ENCODE data around the gene ATAD1.
"Not testable (repeated sequence)": the region's sequence is repeated elsewhere in the genome, so short reads cannot be mapped to it uniquely, and the experiment has no call there.

The ATAD1 gene

GRCh38 chr10:87860156-87860795 lies 42.2 kb upstream of the ATAD1 start:
- no peak overlapping the region for H3K27ac ChIP-seq (ENCODE audit: low read length)
- H2AFZ ChIP-seq (ENCODE audit: low read depth, low read length), result no peak overlapping the region; the same call in 1 of the 2 replicates
- peaks cover 4% of the 10 kb centered on the region for H4K20me1 ChIP-seq (ENCODE audit: insufficient read depth, low read length)
- H3K9ac ChIP-seq (ENCODE audit: low read length), result no peak overlapping the region
- peak overlapping the region; percentile 97 for H3K4me2 ChIP-seq (ENCODE audit: low read length)
- H3K4me1 ChIP-seq (ENCODE audit: low read length), result peaks cover 13% of the 10 kb centered on the region
- peaks cover 24% of the 10 kb centered on the region for H3K79me2 ChIP-seq (ENCODE audit: low read length)
- H3K36me3 ChIP-seq (replicated peaks; ENCODE audit: low read depth, low read length), result no peaks in the 10 kb centered on the region
- H3K27me3 ChIP-seq (ENCODE audit: low read depth, low read length), result no peaks in the 10 kb centered on the region
- no peak for TF ChIP-seq EZH2phosphoT487 (IDR thresholded peaks at IDR 0.05; ENCODE audit: low read depth)
- TF ChIP-seq, protein P1, sequence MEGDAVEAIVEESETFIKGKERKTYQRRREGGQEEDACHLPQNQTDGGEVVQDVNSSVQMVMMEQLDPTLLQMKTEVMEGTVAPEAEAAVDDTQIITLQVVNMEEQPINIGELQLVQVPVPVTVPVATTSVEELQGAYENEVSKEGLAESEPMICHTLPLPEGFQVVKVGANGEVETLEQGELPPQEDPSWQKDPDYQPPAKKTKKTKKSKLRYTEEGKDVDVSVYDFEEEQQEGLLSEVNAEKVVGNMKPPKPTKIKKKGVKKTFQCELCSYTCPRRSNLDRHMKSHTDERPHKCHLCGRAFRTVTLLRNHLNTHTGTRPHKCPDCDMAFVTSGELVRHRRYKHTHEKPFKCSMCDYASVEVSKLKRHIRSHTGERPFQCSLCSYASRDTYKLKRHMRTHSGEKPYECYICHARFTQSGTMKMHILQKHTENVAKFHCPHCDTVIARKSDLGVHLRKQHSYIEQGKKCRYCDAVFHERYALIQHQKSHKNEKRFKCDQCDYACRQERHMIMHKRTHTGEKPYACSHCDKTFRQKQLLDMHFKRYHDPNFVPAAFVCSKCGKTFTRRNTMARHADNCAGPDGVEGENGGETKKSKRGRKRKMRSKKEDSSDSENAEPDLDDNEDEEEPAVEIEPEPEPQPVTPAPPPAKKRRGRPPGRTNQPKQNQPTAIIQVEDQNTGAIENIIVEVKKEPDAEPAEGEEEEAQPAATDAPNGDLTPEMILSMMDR (IDR thresholded peaks at IDR 0.05; ENCODE audit: low read depth, low read length), result peak; percentile 79
- no peaks in the 10 kb centered on the region for H3K9me3 ChIP-seq (ENCODE audit: insufficient read depth, low read length)
- no peak overlapping the region for H3K4me3 ChIP-seq (ENCODE audit: low read length)

GRCh38 chr10:87855665-87856064 lies 37.6 kb upstream of the ATAD1 start:
- not testable (repeated sequence) for H3K4me2 ChIP-seq (ENCODE audit: low read length); H3K36me3 ChIP-seq (replicated peaks; ENCODE audit: low read depth, low read length); H4K20me1 ChIP-seq (ENCODE audit: insufficient read depth, low read length); H3K9me3 ChIP-seq (ENCODE audit: insufficient read depth, low read length); H3K4me3 ChIP-seq (ENCODE audit: low read length); H3K79me2 ChIP-seq (ENCODE audit: low read length); H3K9ac ChIP-seq (ENCODE audit: low read length); H3K27me3 ChIP-seq (ENCODE audit: low read depth, low read length); H3K27ac ChIP-seq (ENCODE audit: low read length); H2AFZ ChIP-seq (ENCODE audit: low read depth, low read length)
- peaks cover 11% of the 10 kb centered on the region for H3K4me1 ChIP-seq (ENCODE audit: low read length)

- H3K4me1 ChIP-seq (ENCODE audit: low read length); H3K79me2 ChIP-seq (ENCODE audit: low read length); H3K27me3 ChIP-seq (ENCODE audit: low read depth, low read length); H4K20me1 ChIP-seq (ENCODE audit: insufficient read depth, low read length); H3K36me3 ChIP-seq (replicated peaks; ENCODE audit: low read depth, low read length); H2AFZ ChIP-seq (ENCODE audit: low read depth, low read length); H3K4me3 ChIP-seq (ENCODE audit: low read length); H3K27ac ChIP-seq (ENCODE audit: low read length); H3K9ac ChIP-seq (ENCODE audit: low read length); H3K9me3 ChIP-seq (ENCODE audit: insufficient read depth, low read length); H3K4me2 ChIP-seq (ENCODE audit: low read length): not testable (repeated sequence)
Observed at GRCh38 chr10:87855247-87855646, 37.2 kb upstream of the ATAD1 start.

GRCh38 chr10:87852089-87852488 lies 34.1 kb upstream of the ATAD1 start:
- H3K27me3 ChIP-seq (ENCODE audit: low read depth, low read length), result no peaks in the 10 kb centered on the region
- no peak overlapping the region for H3K9ac ChIP-seq (ENCODE audit: low read length)
- H4K20me1 ChIP-seq (ENCODE audit: insufficient read depth, low read length), result no peaks in the 10 kb centered on the region
- H3K27ac ChIP-seq (ENCODE audit: low read length), result no peak overlapping the region
- no peak overlapping the region for H3K4me2 ChIP-seq (ENCODE audit: low read length)
- no peak overlapping the region for H3K4me3 ChIP-seq (ENCODE audit: low read length)
- H3K4me1 ChIP-seq (ENCODE audit: low read length), result peaks cover 5% of the 10 kb centered on the region
- no peaks in the 10 kb centered on the region for H3K79me2 ChIP-seq (ENCODE audit: low read length)
- H3K36me3 ChIP-seq (replicated peaks; ENCODE audit: low read depth, low read length), result no peaks in the 10 kb centered on the region
- H3K9me3 ChIP-seq (ENCODE audit: insufficient read depth, low read length), result no peaks in the 10 kb centered on the region
- no peak overlapping the region for H2AFZ ChIP-seq (ENCODE audit: low read depth, low read length)
- no peak for TF ChIP-seq EZH2phosphoT487 (IDR thresholded peaks at IDR 0.05; ENCODE audit: low read depth)
- TF ChIP-seq, protein P1 (IDR thresholded peaks at IDR 0.05; ENCODE audit: low read depth, low read length), result no peak

DNA sequence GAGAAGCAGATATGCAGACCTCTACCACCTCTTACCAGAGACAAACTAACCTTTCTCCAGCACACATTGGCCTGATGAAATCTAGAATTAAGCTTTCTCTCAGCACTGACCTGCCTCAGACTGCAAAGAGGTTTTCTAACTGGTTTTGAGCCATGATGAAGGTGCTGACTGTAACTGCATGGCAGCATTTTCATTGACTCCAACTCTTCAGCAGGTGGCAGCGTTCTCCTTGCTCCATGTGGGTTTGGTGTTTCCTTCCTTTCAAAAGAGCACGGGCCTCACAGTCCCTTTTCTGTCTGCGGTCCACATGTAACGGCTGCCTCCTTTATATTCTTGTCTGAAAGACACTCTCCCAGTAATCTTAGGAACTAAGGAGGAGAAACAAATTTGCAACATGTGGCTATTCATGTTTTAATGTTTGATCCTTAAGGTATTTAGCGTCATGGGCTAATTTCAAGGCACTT lies 32.7 kb upstream of the ATAD1 start:
- no peaks in the 10 kb centered on the region for H3K79me2 ChIP-seq (ENCODE audit: low read length)
- H3K9me3 ChIP-seq (ENCODE audit: insufficient read depth, low read length), result no peaks in the 10 kb centered on the region
- peak overlapping the region; percentile 57 for H3K4me2 ChIP-seq (ENCODE audit: low read length)
- peaks cover 5% of the 10 kb centered on the region for H3K4me1 ChIP-seq (ENCODE audit: low read length)
- no peak overlapping the region for H3K9ac ChIP-seq (ENCODE audit: low read length)
- peak overlapping the region; percentile 49 for H3K4me3 ChIP-seq (ENCODE audit: low read length)
- peak overlapping the region; percentile 75 for H2AFZ ChIP-seq (ENCODE audit: low read depth, low read length)
- H4K20me1 ChIP-seq (ENCODE audit: insufficient read depth, low read length), result no peaks in the 10 kb centered on the region
- no peak overlapping the region for H3K27ac ChIP-seq (ENCODE audit: low read length)
- TF ChIP-seq EZH2phosphoT487 (IDR thresholded peaks at IDR 0.05; ENCODE audit: low read depth), result no peak
- TF ChIP-seq, protein P1 (IDR thresholded peaks at IDR 0.05; ENCODE audit: low read depth, low read length), result peak; percentile 64
- H3K36me3 ChIP-seq (replicated peaks; ENCODE audit: low read depth, low read length), result no peaks in the 10 kb centered on the region
- no peaks in the 10 kb centered on the region for H3K27me3 ChIP-seq (ENCODE audit: low read depth, low read length)
